Neural progenitor cell (in vitro differentiated cells): Measurements from ENCODE around the gene MAGI2. TPM values are rescaled to one million over a fixed set of nuclear protein-coding genes. Genes with fewer than 3 reads are reported as not detected.

Experiments
- DNase-seq: peaks from one replicate; pipeline ENCODE4 v3.0.0-alpha.2; 2016; ENCODE audit warnings: low spot score
- H2AFZ ChIP-seq: fragments of 200-600 bp; sonication (generic); replicated peaks from 2 replicates; pipeline ENCODE4 v1.6.1; 2016; ENCODE audit warnings: antibody characterized with exemption
- H3F3A ChIP-seq: fragments of 200-600 bp; sonication (generic); 2 replicates; pipeline ENCODE4 v1.6.1; 2016; ENCODE audit warnings: antibody characterized with exemption, low read depth
- H3K27ac ChIP-seq: fragments of 200-600 bp; sonication (generic); 2 replicates; pipeline ENCODE4 v1.5.1; 2016; ENCODE audit warnings: mild to moderate bottlenecking
- H3K27me3 ChIP-seq: fragments of 200-600 bp; sonication (generic); 2 replicates; pipeline ENCODE4 v1.6.1; 2016; ENCODE audit warnings: mild to moderate bottlenecking, moderate library complexity
- H3K36me3 ChIP-seq: fragments of 200-600 bp; sonication (generic); 2 replicates; pipeline ENCODE4 v1.5.1; 2016
- H3K4me1 ChIP-seq: fragments of 200-600 bp; sonication (generic); 2 replicates; pipeline ENCODE4 v1.6.1; 2016; ENCODE audit warnings: mixed run types
- H3K4me2 ChIP-seq: fragments of 200-600 bp; sonication (generic); 2 replicates; pipeline ENCODE4 v1.6.1; 2016
- H3K4me3 ChIP-seq: fragments of 200-600 bp; sonication (generic); 2 replicates; pipeline ENCODE4 v1.5.1; 2016
- H3K79me2 ChIP-seq: fragments of 200-600 bp; sonication (generic); 2 replicates; pipeline ENCODE4 v1.6.1; 2016; ENCODE audit warnings: low read depth
- H3K9ac ChIP-seq: fragments of 200-600 bp; sonication (generic); 2 replicates; pipeline ENCODE4 v1.6.1; 2016
- H3K9me3 ChIP-seq: fragments of 200-600 bp; sonication (generic); 2 replicates; pipeline ENCODE4 v1.5.1; 2016; ENCODE audit warnings: low read depth
- H4K20me1 ChIP-seq: fragments of 200-600 bp; sonication (generic); 2 replicates; pipeline ENCODE4 v1.6.1; 2016; ENCODE audit warnings: low read depth
- H3K27ac Mint-ChIP-seq: 3 replicates; pipeline ENCODE4 v1.8.0; 2021; ENCODE audit warnings: mixed read lengths
- H3K27me3 Mint-ChIP-seq: 2 replicates; pipeline ENCODE4 v1.8.0; 2022; ENCODE audit warnings: low read depth, mild to moderate bottlenecking, inconsistent platforms, moderate library complexity, mixed read lengths; ENCODE audit not compliant: insufficient read depth
- H3K36me3 Mint-ChIP-seq: 3 replicates; pipeline ENCODE4 v1.8.0; 2021; ENCODE audit warnings: mixed read lengths
- H3K4me1 Mint-ChIP-seq: 3 replicates; pipeline ENCODE4 v1.8.0; 2021; ENCODE audit warnings: mixed read lengths
- H3K4me3 Mint-ChIP-seq: 3 replicates; pipeline ENCODE4 v1.8.0; 2021; ENCODE audit warnings: mild to moderate bottlenecking, moderate library complexity, mixed read lengths
- H3K9me3 Mint-ChIP-seq: 3 replicates; pipeline ENCODE4 v1.8.0; 2020; ENCODE audit warnings: mixed read lengths
- CTCF ChIP-seq: fragments of 200-600 bp; sonication (generic); IDR thresholded peaks from 2 replicates; pipeline ENCODE4 v1.5.1; 2017; ENCODE audit warnings: antibody characterized with exemption, mild to moderate bottlenecking
- EZH2 ChIP-seq: fragments of 200-600 bp; sonication (generic); IDR thresholded peaks from 2 replicates; pipeline ENCODE4 v1.6.1; 2017; ENCODE audit warnings: antibody characterized with exemption, mild to moderate bottlenecking, moderate library complexity
- EZH2phosphoT487 ChIP-seq: fragments of 200-600 bp; sonication (generic); IDR thresholded peaks from 2 replicates; pipeline ENCODE4 v1.6.1; 2017; ENCODE audit warnings: antibody characterized with exemption
- total RNA-seq: library from RNA; depleted of rRNA; stranded (reverse); fragments of >200 nt; gene quantifications from 2 replicates; pipeline ENCODE4 v1.2.3, GENCODE V29; 2015; ENCODE audit warnings: low replicate concordance

Gene MAGI2
- total RNA-seq, 1 donor from 2014 or later, result 5.8 TPM

- peak; percentile 23 for DNase-seq
- peak overlapping the region; percentile 1 for H3K4me2 ChIP-seq
These were observed 1281.2 kb downstream of the MAGI2 start for GRCh38 chr7:78172267-78172757.

GRCh38 chr7:78171398-78171797 lies 1282.1 kb downstream of the MAGI2 start:
- Histone ChIP-seq H3K9me3 (no peaks in the 10 kb centered on the region), H3K4me3 (no peak overlapping the region), H3K4me1 (peaks cover 18% of the 10 kb centered on the region), H3K27me3 (no peaks in the 10 kb centered on the region), H3K79me2 (no peaks in the 10 kb centered on the region), H3K27ac (no peak overlapping the region), H2AFZ (peak overlapping the region; percentile 54), H4K20me1 (no peaks in the 10 kb centered on the region), H3K36me3 (no peaks in the 10 kb centered on the region), H3F3A (peaks cover 25% of the 10 kb centered on the region), H3K9ac (no peak overlapping the region), H3K4me2 (peak overlapping the region; percentile 1)
- peak overlapping the region; percentile 35 for H3K27ac Mint-ChIP-seq
- H3K27me3 Mint-ChIP-seq, result peaks cover 3% of the 10 kb centered on the region
- H3K36me3 Mint-ChIP-seq, result no peaks in the 10 kb centered on the region
- H3K4me1 Mint-ChIP-seq, result peaks cover 23% of the 10 kb centered on the region
- TF ChIP-seq CTCF, result no peak
- TF ChIP-seq EZH2phosphoT487, result no peak
- H3K4me3 Mint-ChIP-seq, result no peak overlapping the region
- DNase-seq, result no peak
- no peaks in the 10 kb centered on the region for H3K9me3 Mint-ChIP-seq

More at GRCh38 chr7:78172267-78172757, 1281.2 kb downstream of the MAGI2 start:
- no peaks in the 10 kb centered on the region for H3K36me3 ChIP-seq
- no peaks in the 10 kb centered on the region for H3K27me3 ChIP-seq
- no peak overlapping the region for H3K4me3 ChIP-seq
- peaks cover 3% of the 10 kb centered on the region for H3K27me3 Mint-ChIP-seq
- H3K4me3 Mint-ChIP-seq, result no peak overlapping the region
- no peaks in the 10 kb centered on the region for H3K9me3 ChIP-seq
- H3K79me2 ChIP-seq, result no peaks in the 10 kb centered on the region
- H3K9me3 Mint-ChIP-seq, result no peaks in the 10 kb centered on the region
- H2AFZ ChIP-seq, result peak overlapping the region; percentile 54
- H4K20me1 ChIP-seq, result no peaks in the 10 kb centered on the region
- H3K4me1 Mint-ChIP-seq, result peaks cover 19% of the 10 kb centered on the region
- H3F3A ChIP-seq, result peaks cover 25% of the 10 kb centered on the region
- H3K27ac ChIP-seq, result peak overlapping the region; percentile 70
- no peak for TF ChIP-seq EZH2
- TF ChIP-seq EZH2phosphoT487, result no peak
- TF ChIP-seq CTCF, result no peak
- no peak overlapping the region for H3K9ac ChIP-seq
- H3K4me1 ChIP-seq, result peaks cover 18% of the 10 kb centered on the region
- no peaks in the 10 kb centered on the region for H3K36me3 Mint-ChIP-seq
- H3K27ac Mint-ChIP-seq, result peak overlapping the region; percentile 39

GRCh38 chr7:78170815-78171214 lies 1282.7 kb downstream of the MAGI2 start:
- H3K36me3 Mint-ChIP-seq, result no peaks in the 10 kb centered on the region
- no peak for TF ChIP-seq EZH2phosphoT487
- TF ChIP-seq EZH2, result no peak
- TF ChIP-seq CTCF, result no peak
- H3K36me3 ChIP-seq, result no peaks in the 10 kb centered on the region
- no peak overlapping the region for H3K4me2 ChIP-seq
- no peaks in the 10 kb centered on the region for H4K20me1 ChIP-seq
- H3K4me1 ChIP-seq, result peaks cover 18% of the 10 kb centered on the region
- H3K4me3 Mint-ChIP-seq, result no peak overlapping the region
- H3K9me3 Mint-ChIP-seq, result no peaks in the 10 kb centered on the region
- peaks cover 25% of the 10 kb centered on the region for H3F3A ChIP-seq
- H3K4me3 ChIP-seq, result no peak overlapping the region
- peaks cover 23% of the 10 kb centered on the region for H3K4me1 Mint-ChIP-seq
- no peaks in the 10 kb centered on the region for H3K27me3 ChIP-seq
- H3K9ac ChIP-seq, result no peak overlapping the region
- DNase-seq, result no peak
- no peak overlapping the region for H3K27ac Mint-ChIP-seq
- no peak overlapping the region for H2AFZ ChIP-seq
- no peaks in the 10 kb centered on the region for H3K79me2 ChIP-seq
- H3K9me3 ChIP-seq, result no peaks in the 10 kb centered on the region
- H3K27me3 Mint-ChIP-seq, result peaks cover 3% of the 10 kb centered on the region
- H3K27ac ChIP-seq, result no peak overlapping the region
